ENCODE measurements around the gene KCNN3.

DNA sequence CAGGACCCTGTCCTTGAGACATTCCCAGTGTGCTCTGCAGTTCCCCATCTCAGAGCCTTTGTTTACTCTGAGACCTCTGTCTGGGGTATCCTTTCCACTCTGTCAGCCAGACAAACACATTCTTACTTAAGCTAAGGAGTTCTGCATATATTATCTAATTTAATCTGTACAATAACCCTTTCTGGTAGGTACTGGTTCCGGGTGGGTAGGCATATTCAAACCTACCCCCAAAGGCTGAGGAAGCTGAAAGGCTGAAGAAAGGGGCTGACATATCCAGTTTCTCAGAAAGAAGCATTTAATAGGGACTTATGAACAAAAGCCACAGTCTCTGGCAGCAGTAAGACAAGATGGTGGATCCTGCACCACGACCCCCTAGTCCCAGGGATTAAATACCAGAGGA is 53.1 kb downstream of the KCNN3 start:
- TF ChIP-seq ZFP3 (tag by site-specific recombination; IDR thresholded peaks at IDR 0.05; ENCODE audit: low read depth): no peak
- TF ChIP-seq ZNF76 (tag by site-specific recombination; IDR thresholded peaks at IDR 0.05; ENCODE audit: borderline replicate concordance, low read depth): no peak
- no peak for TF ChIP-seq ZBTB8A (tag by site-specific recombination; IDR thresholded peaks at IDR 0.05)
- TF ChIP-seq ZNF48 (tag by site-specific recombination; IDR thresholded peaks at IDR 0.05): no peak
